HG02571 (cell line): Measurements from ENCODE around the gene UCP1.
A peak's percentile ranks its signal among the peaks of the same experiment; 100 is the strongest.
"Not testable (repeated sequence)": the region's sequence is repeated elsewhere in the genome, so short reads cannot be mapped to it uniquely, and the experiment has no call there.

Experiments used
- ATAC-seq: cut with Tn5 transposase; IDR thresholded peaks from one replicate; pipeline ENCODE4 v1.9.1; 2021; ENCODE audit warnings: mild to moderate bottlenecking, moderate library complexity; ENCODE audit not compliant: unreplicated experiment

The UCP1 gene

DNA sequence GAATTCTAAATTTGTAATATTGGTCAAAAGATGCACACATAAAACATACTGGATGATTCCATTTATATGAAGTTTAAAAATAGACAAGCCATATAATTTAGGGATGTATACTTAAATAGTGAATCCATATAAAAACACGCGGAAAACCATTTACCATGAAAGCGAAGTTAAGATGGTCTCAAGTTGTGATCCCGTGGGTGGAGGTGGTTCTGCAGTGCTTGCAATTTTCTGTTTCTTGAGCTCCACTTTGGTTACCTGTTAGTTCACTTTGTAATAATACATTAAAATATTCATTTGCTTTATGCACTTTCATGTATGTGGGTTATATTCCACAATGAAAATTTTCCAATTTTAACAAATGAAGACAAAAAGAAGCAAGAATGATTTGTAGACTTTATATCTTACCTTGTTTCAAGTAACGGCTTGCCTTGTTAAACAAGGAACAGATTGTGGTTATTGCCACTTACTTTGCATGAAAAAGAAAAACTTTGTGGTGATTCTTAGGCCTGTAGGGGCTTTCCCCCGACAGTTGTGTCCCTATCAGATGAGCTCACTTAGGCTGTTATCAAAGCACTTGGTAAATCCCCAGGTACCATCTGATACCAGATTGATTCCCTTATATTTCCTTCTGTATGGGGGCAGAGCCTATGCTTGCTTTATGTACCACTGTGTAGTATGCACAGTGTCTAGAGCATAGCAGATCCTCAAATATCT, 12.2 kb downstream of the UCP1 start:
- peak; percentile 100 for ATAC-seq

GRCh38 chr4:140533951-140534480, 34.7 kb downstream of the UCP1 start:
- no peak for ATAC-seq

GRCh38 chr4:140529434-140529833, 39.3 kb downstream of the UCP1 start:
- no peak for ATAC-seq

DNA sequence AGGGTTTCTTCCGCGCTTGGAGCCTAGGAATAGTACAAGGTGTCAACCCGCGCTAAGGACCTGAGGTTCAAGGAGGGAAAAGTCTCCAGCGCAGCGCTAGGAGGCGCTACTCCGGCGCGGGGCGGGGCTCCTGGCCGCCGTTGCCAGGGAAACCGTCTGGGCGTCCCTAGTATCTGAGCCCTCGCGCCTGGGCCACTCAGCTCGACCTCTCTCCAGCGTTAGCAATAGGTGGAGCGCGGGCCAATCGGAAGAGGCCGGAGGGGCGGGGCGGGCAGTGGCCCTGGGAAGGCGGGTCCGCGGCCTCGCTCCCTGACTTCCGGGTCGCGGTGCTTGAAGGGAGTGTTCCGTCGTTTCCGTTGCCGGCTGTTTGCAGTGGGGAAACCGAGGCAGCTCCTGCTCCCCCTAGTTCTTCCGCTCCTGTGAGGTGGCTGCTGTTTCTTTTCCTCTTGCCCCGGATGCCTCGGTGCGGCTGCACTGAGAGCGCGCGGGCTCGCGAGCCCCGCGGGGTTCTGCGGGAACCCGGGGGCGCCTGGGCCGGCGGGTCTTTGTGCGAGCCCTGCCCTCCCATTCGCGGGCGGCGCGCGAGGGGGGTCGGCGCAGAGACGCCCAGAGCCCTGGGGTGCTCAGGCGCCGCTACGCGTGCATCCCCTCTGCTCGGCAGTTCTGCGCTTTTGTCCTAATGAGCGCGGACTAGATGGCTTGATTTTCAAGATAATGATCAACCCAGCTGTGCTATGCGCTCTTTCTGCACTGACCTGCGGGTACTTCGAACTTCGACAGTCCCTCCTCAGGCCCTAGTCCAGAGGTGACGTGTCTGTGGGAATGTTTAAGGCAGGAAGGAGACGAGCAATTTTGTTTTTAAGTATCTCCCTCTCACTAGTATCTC, 44.7 kb downstream of the UCP1 start, which contains the start of gene ELMOD2:
ELMOD2 (plus strand) TSS at position 312 of the 886 bp plus-strand sequence. CDS start 1,261 bp downstream, outside the sequence.
- peak; percentile 100 for ATAC-seq

DNA sequence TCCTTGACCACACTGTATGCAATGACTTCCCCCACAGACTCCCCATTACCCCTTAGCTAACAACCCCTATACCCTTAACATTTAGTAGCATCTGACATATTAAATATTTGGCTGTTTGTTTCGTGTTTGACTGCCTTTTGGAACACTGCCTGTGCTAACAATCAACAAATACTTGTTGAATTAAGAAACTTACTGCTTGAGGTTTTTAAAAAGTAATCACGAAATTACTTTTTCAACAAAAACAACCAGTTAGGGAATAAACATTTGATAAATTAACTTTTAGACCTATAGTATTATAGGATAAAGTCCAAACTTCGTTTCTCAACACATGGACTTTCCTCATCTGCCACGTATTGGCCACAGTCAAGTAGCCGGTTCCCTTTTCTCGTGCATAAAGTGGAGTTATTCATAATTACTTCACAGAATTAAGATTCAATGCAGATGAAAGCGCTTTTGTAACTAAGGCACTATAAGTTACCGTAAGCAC, 45.3 kb downstream of the UCP1 start:
- peak; percentile 6 for ATAC-seq

- no peak for ATAC-seq
These were observed 53.3 kb downstream of the UCP1 start for GRCh38 chr4:140515423-140515822.

DNA sequence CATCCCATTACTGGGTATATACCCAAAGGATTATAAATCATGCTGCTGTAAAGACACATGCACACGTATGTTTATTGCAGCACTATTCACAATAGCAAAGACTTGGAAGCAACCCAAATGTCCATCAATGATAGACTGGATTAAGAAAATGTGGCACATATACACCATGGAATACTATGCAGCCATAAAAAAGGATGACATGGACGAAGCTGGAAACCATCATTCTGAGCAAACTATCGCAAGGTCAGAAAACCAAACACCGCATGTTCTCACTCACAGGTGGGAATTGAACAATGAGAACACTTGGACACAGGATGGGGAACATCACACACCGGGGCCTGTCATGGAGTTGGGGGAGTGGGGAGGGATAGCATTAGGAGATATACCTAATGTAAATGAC, 55.0 kb downstream of the UCP1 start:
- not testable (repeated sequence) for ATAC-seq
